Calu3 (cell line): ENCODE measurements around the gene NMNAT2. TPM values are rescaled to one million over a fixed set of nuclear protein-coding genes. Genes with fewer than 3 reads are reported as not detected.

Experiments used
- BruUV-seq: library from RNA; stranded (reverse); fragments of 400-500 nt; replicated peaks from 2 replicates; lab custom pipeline; 2021; lab: Mats Ljungman, UMichigan
- CTCF ChIA-PET: fragments of 300-600 bp; sonication (Branson Sonifier 250); formaldehyde crosslinking; loops from one replicate; lab custom pipeline; 2022; ENCODE audit warnings: antibody characterized with exemption; lab: Charles Lee
- DNase-seq: peaks from one replicate; pipeline ENCODE4 v3.0.0; 2022
- H3K27ac Mint-ChIP-seq: one replicate; pipeline ENCODE4 v1.8.0; 2022; ENCODE audit warnings: mixed read lengths; ENCODE audit not compliant: unreplicated experiment
- H3K27me3 Mint-ChIP-seq: one replicate; pipeline ENCODE4 v1.8.0; 2022; ENCODE audit warnings: mixed read lengths; ENCODE audit not compliant: unreplicated experiment
- H3K36me3 Mint-ChIP-seq: one replicate; pipeline ENCODE4 v1.8.0; 2022; ENCODE audit warnings: mild to moderate bottlenecking, moderate library complexity, mixed read lengths; ENCODE audit not compliant: insufficient read depth, unreplicated experiment
- H3K4me1 Mint-ChIP-seq: one replicate; pipeline ENCODE4 v1.8.0; 2022; ENCODE audit warnings: mild to moderate bottlenecking, low read depth, mixed read lengths; ENCODE audit not compliant: unreplicated experiment
- H3K4me3 Mint-ChIP-seq: one replicate; pipeline ENCODE4 v1.8.0; 2022; ENCODE audit warnings: mild to moderate bottlenecking, low read depth, moderate library complexity, mixed read lengths; ENCODE audit not compliant: unreplicated experiment
- H3K9me3 Mint-ChIP-seq: one replicate; pipeline ENCODE4 v1.8.0; 2022; ENCODE audit warnings: low read depth, mixed read lengths; ENCODE audit not compliant: unreplicated experiment
- CTCF ChIP-seq: fragments of 200-600 bp; IDR thresholded peaks from one replicate; pipeline ENCODE4 v1.8.0; 2022; ENCODE audit warnings: antibody characterized with exemption; ENCODE audit not compliant: unreplicated experiment
- intact Hi-C: fragments of 100-400 bp; cut with micrococcal nuclease; formaldehyde crosslinking; loops from one replicate; pipeline ENCODE4 v1.10.0; 2022; ENCODE audit not compliant: unreplicated experiment
- total RNA-seq: library from RNA; stranded (reverse); gene quantifications from 2 replicates; pipeline ENCODE4 v1.2.3, GENCODE V29; 2022

Gene NMNAT2
- total RNA-seq, 1 experiment from 2014 or later = 0.26 TPM

- CTCF ChIA-PET = no interaction called here
- Mint-ChIP-seq H3K4me1 (peaks cover 23% of the 10 kb centered on the region), H3K4me3 (no peak overlapping the region), H3K36me3 (peaks cover 77% of the 10 kb centered on the region), H3K27me3 (no peaks in the 10 kb centered on the region), H3K9me3 (no peaks in the 10 kb centered on the region), H3K27ac (no peak overlapping the region)
- BruUV-seq = no TSS peak
- intact Hi-C loops = no loop called here
- TF ChIP-seq CTCF = no peak
- DNase-seq = no peak
These were observed 171.7 kb downstream of the NMNAT2 start for GRCh38 chr1:183246436-183246835.

GRCh38 chr1:183245357-183245756 is 172.8 kb downstream of the NMNAT2 start:
- no peak for TF ChIP-seq CTCF
- Mint-ChIP-seq H3K9me3 (no peaks in the 10 kb centered on the region), H3K4me1 (peaks cover 21% of the 10 kb centered on the region), H3K27me3 (no peaks in the 10 kb centered on the region), H3K36me3 (peaks cover 87% of the 10 kb centered on the region), H3K4me3 (no peak overlapping the region), H3K27ac (peak overlapping the region; percentile 25)
- CTCF ChIA-PET = no interaction called here
- BruUV-seq = no TSS peak
- intact Hi-C loops = no loop called here
- DNase-seq = no peak

GRCh38 chr1:183244466-183244865 is 173.7 kb downstream of the NMNAT2 start:
- DNase-seq = no peak
- TF ChIP-seq CTCF = no peak
- H3K4me3 Mint-ChIP-seq = no peak overlapping the region
- H3K27ac Mint-ChIP-seq = peak overlapping the region; percentile 9
- CTCF ChIA-PET = no interaction called here
- no TSS peak for BruUV-seq
- intact Hi-C loops = no loop called here
- H3K9me3 Mint-ChIP-seq = no peaks in the 10 kb centered on the region
- H3K27me3 Mint-ChIP-seq = no peaks in the 10 kb centered on the region
- peaks cover 87% of the 10 kb centered on the region for H3K36me3 Mint-ChIP-seq
- H3K4me1 Mint-ChIP-seq = peaks cover 12% of the 10 kb centered on the region

GRCh38 chr1:183243161-183244050 is 174.8 kb downstream of the NMNAT2 start:
- no peak for TF ChIP-seq CTCF
- TSS peak; percentile 77 for BruUV-seq
- CTCF ChIA-PET = no interaction called here
- no peak for DNase-seq
- Mint-ChIP-seq H3K9me3 (no peaks in the 10 kb centered on the region), H3K27me3 (no peaks in the 10 kb centered on the region), H3K27ac (no peak overlapping the region), H3K4me1 (peaks cover 2% of the 10 kb centered on the region), H3K36me3 (peaks cover 86% of the 10 kb centered on the region), H3K4me3 (no peak overlapping the region)
- intact Hi-C loops = no loop called here
